GM19239 (cell line): ENCODE results near the gene KCNJ10.

Experiments
- DNase-seq: peaks from one replicate; pipeline ENCODE4 v3.0.0; 2011; ENCODE audit warnings: low spot score; ENCODE audit not compliant: insufficient read length
- FAIRE-seq: peaks from 2 replicates; lab custom pipeline; 2011; peaks lifted over from hg19 to GRCh38; lab: Jason Lieb, UNC

The KCNJ10 gene

GRCh38 chr1:159949981-159950381, 120.0 kb downstream of the KCNJ10 start:
- no peak for FAIRE-seq
- DNase-seq: no peak

GRCh38 chr1:159949123-159949522, 120.8 kb downstream of the KCNJ10 start:
- no peak for DNase-seq
- no peak for FAIRE-seq
